NCI-H146 (cell line): Measurements from ENCODE around the gene TNFSF8.

Source experiments
- DNase-seq: peaks from one replicate; lab custom pipeline; 2025; lab: John Stamatoyannopoulos, UW

Gene TNFSF8

GRCh38 chr9:114936581-114936980, 6.2 kb upstream of the TNFSF8 start:
- no peak for DNase-seq

GRCh38 chr9:114935119-114935518, 4.7 kb upstream of the TNFSF8 start:
- DNase-seq, result no peak

- DNase-seq, result no peak
Observed at GRCh38 chr9:114932502-114932901, 2.1 kb upstream of the TNFSF8 start.

GRCh38 chr9:114931407-114931806, 1.0 kb upstream of the TNFSF8 start:
- DNase-seq, result no peak

- no peak for DNase-seq
Observed at GRCh38 chr9:114929201-114929600, 1.2 kb downstream of the TNFSF8 start.

- no peak for DNase-seq
Observed at GRCh38 chr9:114928671-114929070, 1.7 kb downstream of the TNFSF8 start.

GRCh38 chr9:114928136-114928535, 2.3 kb downstream of the TNFSF8 start:
- DNase-seq, result no peak

GRCh38 chr9:114925672-114926071, 4.7 kb downstream of the TNFSF8 start:
- no peak for DNase-seq

- DNase-seq, result no peak
Observed at GRCh38 chr9:114925039-114925438, 5.4 kb downstream of the TNFSF8 start.

GRCh38 chr9:114924327-114924726, 6.1 kb downstream of the TNFSF8 start:
- DNase-seq, result no peak

GRCh38 chr9:114923918-114924317, 6.5 kb downstream of the TNFSF8 start:
- no peak for DNase-seq

GRCh38 chr9:114921171-114921570, 9.2 kb downstream of the TNFSF8 start:
- no peak for DNase-seq

GRCh38 chr9:114919611-114920010, 10.8 kb downstream of the TNFSF8 start:
- DNase-seq, result no peak

- DNase-seq, result no peak
Observed at GRCh38 chr9:114916481-114916880, 13.9 kb downstream of the TNFSF8 start.

GRCh38 chr9:114914139-114914538, 16.3 kb downstream of the TNFSF8 start:
- no peak for DNase-seq

GRCh38 chr9:114913656-114914055, 16.7 kb downstream of the TNFSF8 start:
- DNase-seq, result no peak

GRCh38 chr9:114913217-114913616, 17.2 kb downstream of the TNFSF8 start:
- no peak for DNase-seq

- peak; percentile 54 for DNase-seq
Observed at GRCh38 chr9:114911167-114911821, 19.1 kb downstream of the TNFSF8 start.

- DNase-seq, result peak; percentile 13
Observed at GRCh38 chr9:114910541-114910940, 19.9 kb downstream of the TNFSF8 start.

- DNase-seq, result no peak
Observed at GRCh38 chr9:114909661-114910060, 20.7 kb downstream of the TNFSF8 start.

- DNase-seq, result peak; percentile 28
Observed at GRCh38 chr9:114908805-114909448, 21.5 kb downstream of the TNFSF8 start.

- peak; percentile 98 for DNase-seq
Observed at GRCh38 chr9:114908104-114908622, 22.2 kb downstream of the TNFSF8 start.

- DNase-seq, result peak; percentile 89
Observed at GRCh38 chr9:114906922-114907571, 23.3 kb downstream of the TNFSF8 start.
